ENCODE data around the gene MEF2D.

GRCh38 chr1:156433032-156433431, 67.5 kb downstream of the MEF2D start:
- TF ChIP-seq CTCF (IDR thresholded peaks at IDR 0.05) = no peak
- no peak for TF ChIP-seq POLR2A (IDR thresholded peaks at IDR 0.05)
- TF ChIP-seq POLR2AphosphoS5 (IDR thresholded peaks at IDR 0.05) = no peak
